Measurements from ENCODE around the gene TERT.

DNA sequence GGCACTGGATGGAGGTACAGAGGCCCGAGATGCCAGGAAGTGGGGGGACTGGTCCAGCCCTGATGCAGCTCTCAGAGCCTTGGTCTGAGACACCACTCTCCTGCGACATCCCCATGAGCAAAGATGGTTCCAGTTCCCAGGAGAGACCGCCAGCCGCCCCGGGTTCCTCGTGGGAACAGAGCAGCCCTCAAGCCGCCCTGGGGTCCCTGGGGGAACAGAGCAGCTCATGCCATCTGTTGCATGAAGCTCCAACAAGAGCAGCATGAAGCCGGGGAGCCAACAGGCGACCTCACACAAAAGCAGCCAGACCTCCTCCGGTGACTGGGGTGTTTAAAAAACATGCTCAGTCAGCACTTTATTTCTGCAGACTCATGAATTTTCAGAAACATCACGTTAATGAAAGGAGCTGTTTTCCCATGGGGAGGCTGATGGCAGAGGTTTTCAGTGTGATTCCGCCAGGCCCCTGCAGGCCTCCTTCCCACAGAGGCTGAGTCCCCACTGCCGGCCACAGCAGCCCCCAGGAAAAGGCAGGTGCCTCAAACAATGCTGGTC, 63.4 kb downstream of the TERT start:
- no peak for TF ChIP-seq ZFP30 (CRISPR knock-in tag; IDR thresholded peaks at IDR 0.05)
- TF ChIP-seq, protein P1, sequence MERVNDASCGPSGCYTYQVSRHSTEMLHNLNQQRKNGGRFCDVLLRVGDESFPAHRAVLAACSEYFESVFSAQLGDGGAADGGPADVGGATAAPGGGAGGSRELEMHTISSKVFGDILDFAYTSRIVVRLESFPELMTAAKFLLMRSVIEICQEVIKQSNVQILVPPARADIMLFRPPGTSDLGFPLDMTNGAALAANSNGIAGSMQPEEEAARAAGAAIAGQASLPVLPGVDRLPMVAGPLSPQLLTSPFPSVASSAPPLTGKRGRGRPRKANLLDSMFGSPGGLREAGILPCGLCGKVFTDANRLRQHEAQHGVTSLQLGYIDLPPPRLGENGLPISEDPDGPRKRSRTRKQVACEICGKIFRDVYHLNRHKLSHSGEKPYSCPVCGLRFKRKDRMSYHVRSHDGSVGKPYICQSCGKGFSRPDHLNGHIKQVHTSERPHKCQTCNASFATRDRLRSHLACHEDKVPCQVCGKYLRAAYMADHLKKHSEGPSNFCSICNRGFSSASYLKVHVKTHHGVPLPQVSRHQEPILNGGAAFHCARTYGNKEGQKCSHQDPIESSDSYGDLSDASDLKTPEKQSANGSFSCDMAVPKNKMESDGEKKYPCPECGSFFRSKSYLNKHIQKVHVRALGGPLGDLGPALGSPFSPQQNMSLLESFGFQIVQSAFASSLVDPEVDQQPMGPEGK (CRISPR knock-in tag; IDR thresholded peaks at IDR 0.05; ENCODE audit: borderline replicate concordance), result no peak
- TF ChIP-seq ESRRG (CRISPR knock-in tag; IDR thresholded peaks at IDR 0.05), result no peak
- TF ChIP-seq, protein P2, sequence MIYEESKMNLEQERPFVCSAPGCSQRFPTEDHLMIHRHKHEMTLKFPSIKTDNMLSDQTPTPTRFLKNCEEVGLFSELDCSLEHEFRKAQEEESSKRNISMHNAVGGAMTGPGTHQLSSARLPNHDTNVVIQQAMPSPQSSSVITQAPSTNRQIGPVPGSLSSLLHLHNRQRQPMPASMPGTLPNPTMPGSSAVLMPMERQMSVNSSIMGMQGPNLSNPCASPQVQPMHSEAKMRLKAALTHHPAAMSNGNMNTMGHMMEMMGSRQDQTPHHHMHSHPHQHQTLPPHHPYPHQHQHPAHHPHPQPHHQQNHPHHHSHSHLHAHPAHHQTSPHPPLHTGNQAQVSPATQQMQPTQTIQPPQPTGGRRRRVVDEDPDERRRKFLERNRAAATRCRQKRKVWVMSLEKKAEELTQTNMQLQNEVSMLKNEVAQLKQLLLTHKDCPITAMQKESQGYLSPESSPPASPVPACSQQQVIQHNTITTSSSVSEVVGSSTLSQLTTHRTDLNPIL (CRISPR knock-in tag; IDR thresholded peaks at IDR 0.05; ENCODE audit: low read depth), result no peak
- no peak for TF ChIP-seq CSDC2 (CRISPR knock-in tag; IDR thresholded peaks at IDR 0.05)
- TF ChIP-seq SNAI2 (CRISPR knock-in tag; IDR thresholded peaks at IDR 0.05), result no peak
- TF ChIP-seq ZNF565 (CRISPR knock-in tag; conservative IDR thresholded peaks at IDR 0.05; ENCODE audit: low read depth), result no peak
- no peak for TF ChIP-seq GLIS3 (CRISPR knock-in tag; IDR thresholded peaks at IDR 0.05)
- no peak for TF ChIP-seq TOX (CRISPR knock-in tag; IDR thresholded peaks at IDR 0.05; ENCODE audit: borderline replicate concordance)
- TF ChIP-seq ZNF70 (CRISPR knock-in tag; IDR thresholded peaks at IDR 0.05), result no peak
- TF ChIP-seq RARB (CRISPR knock-in tag; IDR thresholded peaks at IDR 0.05), result no peak
- TF ChIP-seq, protein P3, sequence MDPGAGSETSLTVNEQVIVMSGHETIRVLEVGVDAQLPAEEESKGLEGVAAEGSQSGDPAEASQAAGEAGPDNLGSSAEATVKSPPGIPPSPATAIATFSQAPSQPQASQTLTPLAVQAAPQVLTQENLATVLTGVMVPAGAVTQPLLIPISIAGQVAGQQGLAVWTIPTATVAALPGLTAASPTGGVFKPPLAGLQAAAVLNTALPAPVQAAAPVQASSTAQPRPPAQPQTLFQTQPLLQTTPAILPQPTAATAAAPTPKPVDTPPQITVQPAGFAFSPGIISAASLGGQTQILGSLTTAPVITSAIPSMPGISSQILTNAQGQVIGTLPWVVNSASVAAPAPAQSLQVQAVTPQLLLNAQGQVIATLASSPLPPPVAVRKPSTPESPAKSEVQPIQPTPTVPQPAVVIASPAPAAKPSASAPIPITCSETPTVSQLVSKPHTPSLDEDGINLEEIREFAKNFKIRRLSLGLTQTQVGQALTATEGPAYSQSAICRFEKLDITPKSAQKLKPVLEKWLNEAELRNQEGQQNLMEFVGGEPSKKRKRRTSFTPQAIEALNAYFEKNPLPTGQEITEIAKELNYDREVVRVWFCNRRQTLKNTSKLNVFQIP (CRISPR knock-in tag; IDR thresholded peaks at IDR 0.05; ENCODE audit: borderline replicate concordance, low read depth), result no peak
- no peak for TF ChIP-seq ZFP3 (CRISPR knock-in tag; IDR thresholded peaks at IDR 0.05)

Data from SK-N-SH treated with all-trans-retinoic acid at 6 μM for 48 hours (cell line).